ENCODE data around the gene GCAT.

GCAT gene

DNA sequence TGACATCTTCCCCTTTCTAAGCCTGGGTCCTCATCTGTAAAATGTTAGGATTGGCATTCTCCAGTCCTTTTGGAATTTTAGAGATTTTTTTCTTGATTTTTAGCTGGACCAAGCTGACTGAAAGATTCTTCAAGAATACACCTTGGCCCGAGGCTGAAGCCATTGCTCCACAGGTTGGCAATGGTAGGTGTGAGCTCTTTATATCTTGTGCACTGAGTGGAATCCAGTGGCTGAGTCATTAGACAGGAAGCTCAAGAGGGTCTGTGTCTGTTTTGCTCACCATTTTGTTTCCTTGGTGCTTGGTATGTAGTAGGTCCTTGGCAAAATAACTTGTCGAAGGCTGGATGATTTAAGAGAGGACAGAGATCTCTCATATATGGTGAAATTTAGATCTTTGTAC, 47.7 kb downstream of the GCAT start:
- Histone ChIP-seq H3K27me3 (replicated peaks) (no peaks in the 10 kb centered on the region), H3K36me3 (replicated peaks) (peaks cover 72% of the 10 kb centered on the region), H3K4me3 (ENCODE audit: low read depth, low read length) (no peak overlapping the region), H3K27ac (no peak overlapping the region)
- TF ChIP-seq, protein P1, sequence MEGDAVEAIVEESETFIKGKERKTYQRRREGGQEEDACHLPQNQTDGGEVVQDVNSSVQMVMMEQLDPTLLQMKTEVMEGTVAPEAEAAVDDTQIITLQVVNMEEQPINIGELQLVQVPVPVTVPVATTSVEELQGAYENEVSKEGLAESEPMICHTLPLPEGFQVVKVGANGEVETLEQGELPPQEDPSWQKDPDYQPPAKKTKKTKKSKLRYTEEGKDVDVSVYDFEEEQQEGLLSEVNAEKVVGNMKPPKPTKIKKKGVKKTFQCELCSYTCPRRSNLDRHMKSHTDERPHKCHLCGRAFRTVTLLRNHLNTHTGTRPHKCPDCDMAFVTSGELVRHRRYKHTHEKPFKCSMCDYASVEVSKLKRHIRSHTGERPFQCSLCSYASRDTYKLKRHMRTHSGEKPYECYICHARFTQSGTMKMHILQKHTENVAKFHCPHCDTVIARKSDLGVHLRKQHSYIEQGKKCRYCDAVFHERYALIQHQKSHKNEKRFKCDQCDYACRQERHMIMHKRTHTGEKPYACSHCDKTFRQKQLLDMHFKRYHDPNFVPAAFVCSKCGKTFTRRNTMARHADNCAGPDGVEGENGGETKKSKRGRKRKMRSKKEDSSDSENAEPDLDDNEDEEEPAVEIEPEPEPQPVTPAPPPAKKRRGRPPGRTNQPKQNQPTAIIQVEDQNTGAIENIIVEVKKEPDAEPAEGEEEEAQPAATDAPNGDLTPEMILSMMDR (IDR thresholded peaks at IDR 0.05; ENCODE audit: low read depth, low read length, missing control alignments) = no peak
- no peak for DNase-seq
- in situ Hi-C loops (cut with HindIII; ENCODE audit: low pct_ligation_motif_present, low sequenced_read_pairs) = no loop called here

DNA sequence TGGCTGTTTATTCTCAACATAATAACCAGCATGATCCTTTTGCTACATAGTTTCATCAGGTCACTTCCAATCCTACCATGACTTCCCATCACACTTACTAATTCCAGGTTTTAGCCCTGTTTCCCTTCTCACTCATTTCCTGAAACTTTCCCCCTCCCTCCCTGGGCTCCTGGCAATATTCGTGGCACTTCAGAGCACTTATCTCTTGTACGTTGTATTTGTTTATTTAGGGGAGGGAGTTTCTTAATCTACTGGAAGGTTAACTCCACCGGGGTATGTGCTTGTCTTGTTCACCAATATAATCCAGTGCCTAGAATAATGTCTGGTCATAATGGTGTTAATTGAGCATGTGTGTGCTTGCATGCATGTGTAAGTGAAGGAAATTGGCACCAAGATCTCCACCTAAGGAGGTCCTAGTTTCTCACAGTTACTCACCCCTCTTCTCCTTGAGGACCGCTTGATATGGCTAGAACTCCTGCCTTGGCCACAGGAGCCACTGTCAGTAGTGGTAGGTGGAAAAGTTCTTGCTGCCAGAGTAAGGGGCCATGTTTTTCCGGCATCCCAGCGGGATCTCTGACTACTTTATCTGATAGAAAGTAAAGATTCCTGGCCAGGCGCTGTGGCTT, 53.2 kb downstream of the GCAT start:
- in situ Hi-C loops (cut with HindIII; ENCODE audit: low pct_ligation_motif_present, low sequenced_read_pairs) = no loop called here
- H3K27ac ChIP-seq = peak overlapping the region; percentile 59
- H3K4me3 ChIP-seq (ENCODE audit: low read depth, low read length) = no peak overlapping the region
- no peaks in the 10 kb centered on the region for H3K27me3 ChIP-seq (replicated peaks)
- DNase-seq = no peak
- TF ChIP-seq, protein P1 (IDR thresholded peaks at IDR 0.05; ENCODE audit: low read depth, low read length, missing control alignments) = no peak
- peaks cover 75% of the 10 kb centered on the region for H3K36me3 ChIP-seq (replicated peaks)

DNA sequence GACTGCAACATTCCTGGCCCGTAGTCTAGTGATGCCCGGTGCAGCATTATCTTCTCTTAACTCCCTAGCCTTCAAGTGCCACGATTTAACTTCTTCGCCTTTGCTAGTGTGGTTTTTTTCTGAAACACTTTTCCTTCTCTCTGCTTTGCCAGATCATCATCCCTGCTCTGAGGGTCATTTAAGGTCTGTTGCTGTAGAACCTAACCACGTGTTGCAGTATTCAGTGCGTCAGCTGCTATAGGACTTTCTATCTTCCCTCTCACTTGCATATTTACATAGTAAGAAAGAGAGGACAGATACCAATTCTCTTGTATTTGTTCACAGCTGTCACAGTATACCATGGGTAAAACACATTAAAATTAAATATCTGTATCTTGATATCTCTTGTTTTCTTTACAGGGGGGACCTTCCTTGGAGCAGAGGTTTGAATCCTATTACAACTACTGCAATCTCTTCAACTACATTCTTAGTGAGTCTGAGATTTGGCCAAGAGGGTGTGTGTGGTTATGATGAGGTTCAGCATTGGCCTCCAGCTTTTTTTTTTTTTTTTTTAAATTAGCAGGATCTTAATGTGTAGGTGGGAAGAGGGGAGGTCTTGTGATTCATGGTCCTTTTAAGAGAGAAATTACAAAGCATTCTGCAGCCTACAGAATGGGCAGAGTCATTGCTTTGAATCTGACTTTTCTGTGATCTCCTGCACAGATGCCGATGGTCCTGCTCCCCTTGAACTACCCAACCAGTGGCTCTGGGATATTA, 55.0 kb downstream of the GCAT start:
- H3K36me3 ChIP-seq (replicated peaks) = peaks cover 76% of the 10 kb centered on the region
- in situ Hi-C loops (cut with HindIII; ENCODE audit: low pct_ligation_motif_present, low sequenced_read_pairs) = no loop called here
- H3K4me3 ChIP-seq (ENCODE audit: low read depth, low read length) = no peak overlapping the region
- no peak for DNase-seq
- no peak overlapping the region for H3K27ac ChIP-seq
- TF ChIP-seq, protein P1 (IDR thresholded peaks at IDR 0.05; ENCODE audit: low read depth, low read length, missing control alignments) = no peak
- no peaks in the 10 kb centered on the region for H3K27me3 ChIP-seq (replicated peaks)

DNA sequence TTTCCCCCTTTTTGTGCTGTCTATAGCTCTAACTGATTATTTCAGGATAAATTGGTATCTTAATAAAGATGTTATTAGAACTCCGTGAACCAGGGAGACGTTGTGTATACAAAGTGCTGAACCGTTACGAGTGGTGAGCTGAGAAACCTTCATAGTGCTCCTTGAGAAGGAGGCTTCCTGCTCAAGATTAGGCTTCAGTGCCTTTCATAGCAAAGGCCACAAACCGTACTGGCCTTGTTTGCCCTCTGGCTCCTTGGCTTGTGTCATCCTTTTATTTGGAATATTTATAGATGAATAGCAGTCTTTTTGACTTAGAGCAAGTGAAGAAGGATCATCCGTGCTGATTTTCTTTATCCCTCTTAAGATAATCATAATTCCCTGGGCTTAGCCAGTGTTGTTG, 57.8 kb downstream of the GCAT start:
- TF ChIP-seq, protein P1 (IDR thresholded peaks at IDR 0.05; ENCODE audit: low read depth, low read length, missing control alignments) = no peak
- H3K27ac ChIP-seq = no peak overlapping the region
- no peak for DNase-seq
- in situ Hi-C loops (cut with HindIII; ENCODE audit: low pct_ligation_motif_present, low sequenced_read_pairs) = no loop called here
- H3K4me3 ChIP-seq (ENCODE audit: low read depth, low read length) = no peak overlapping the region
- peaks cover 78% of the 10 kb centered on the region for H3K36me3 ChIP-seq (replicated peaks)
- H3K27me3 ChIP-seq (replicated peaks) = no peaks in the 10 kb centered on the region

Measured in brain microvascular endothelial cell (primary cell).